22Rv1 (cell line): ENCODE measurements around the gene DNAJC5.

Source experiments
- H3K27ac ChIP-seq: fragments of 450-650 bp; 2 replicates; pipeline ENCODE4 v1.5.1; 2017
- ZFX ChIP-seq: fragments of 450-650 bp; IDR thresholded peaks from 2 replicates; pipeline ENCODE4 v1.6.1; 2017; ENCODE audit warnings: antibody characterized with exemption, borderline replicate concordance
- TF ChIP-seq, protein P1 (sequence below): fragments of 450-650 bp; IDR thresholded peaks from 2 replicates; pipeline ENCODE4 v1.5.1; 2017; ENCODE audit warnings: mild to moderate bottlenecking

DNAJC5 gene

DNA sequence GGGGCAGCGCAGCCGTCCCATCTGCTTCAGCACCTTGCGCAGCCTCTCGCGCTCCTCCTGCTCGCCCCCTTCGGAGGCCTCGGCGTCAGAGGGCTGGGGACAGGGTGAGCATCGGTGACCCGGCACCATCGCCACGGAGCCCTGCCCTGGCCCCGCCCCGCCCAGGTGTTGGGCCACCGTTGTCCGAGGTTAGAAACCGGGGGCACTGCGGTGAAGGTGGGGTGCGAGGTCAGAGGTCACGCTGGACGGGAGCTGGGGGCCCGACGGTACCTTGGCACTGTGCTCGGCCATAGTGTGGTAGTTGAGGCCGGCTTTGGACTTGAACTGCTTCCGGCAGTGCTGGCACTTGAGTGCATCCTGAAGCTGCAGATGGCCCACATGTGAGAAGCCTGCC is 68.4 kb downstream of the DNAJC5 start:
- no peak overlapping the region for H3K27ac ChIP-seq

DNA sequence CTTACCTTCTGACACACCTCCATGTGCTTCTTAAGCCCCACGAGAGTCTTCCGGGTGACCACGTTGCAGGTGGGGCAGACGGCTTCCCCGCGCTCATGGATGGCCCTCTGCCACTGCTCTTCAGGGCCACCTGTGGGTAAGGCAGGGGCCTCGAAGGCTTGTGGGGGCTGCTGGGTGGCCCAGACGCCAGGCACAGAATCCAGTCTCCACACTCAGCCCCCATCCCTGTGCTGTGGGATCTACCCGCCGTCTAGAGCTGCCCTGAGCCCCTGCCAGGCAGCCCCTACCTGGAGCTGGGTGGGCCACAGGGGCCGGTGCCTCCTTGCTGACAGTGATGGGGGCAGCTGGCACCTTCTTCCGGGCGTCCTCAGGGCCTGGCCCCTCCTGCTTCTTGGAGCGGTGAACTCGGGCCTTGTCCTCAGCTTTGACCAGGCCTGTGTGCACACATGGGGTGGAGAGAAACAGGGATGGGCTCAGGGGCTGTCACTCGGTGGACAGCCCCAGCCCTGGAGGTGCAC is 68.9 kb downstream of the DNAJC5 start:
- TF ChIP-seq, protein P1, sequence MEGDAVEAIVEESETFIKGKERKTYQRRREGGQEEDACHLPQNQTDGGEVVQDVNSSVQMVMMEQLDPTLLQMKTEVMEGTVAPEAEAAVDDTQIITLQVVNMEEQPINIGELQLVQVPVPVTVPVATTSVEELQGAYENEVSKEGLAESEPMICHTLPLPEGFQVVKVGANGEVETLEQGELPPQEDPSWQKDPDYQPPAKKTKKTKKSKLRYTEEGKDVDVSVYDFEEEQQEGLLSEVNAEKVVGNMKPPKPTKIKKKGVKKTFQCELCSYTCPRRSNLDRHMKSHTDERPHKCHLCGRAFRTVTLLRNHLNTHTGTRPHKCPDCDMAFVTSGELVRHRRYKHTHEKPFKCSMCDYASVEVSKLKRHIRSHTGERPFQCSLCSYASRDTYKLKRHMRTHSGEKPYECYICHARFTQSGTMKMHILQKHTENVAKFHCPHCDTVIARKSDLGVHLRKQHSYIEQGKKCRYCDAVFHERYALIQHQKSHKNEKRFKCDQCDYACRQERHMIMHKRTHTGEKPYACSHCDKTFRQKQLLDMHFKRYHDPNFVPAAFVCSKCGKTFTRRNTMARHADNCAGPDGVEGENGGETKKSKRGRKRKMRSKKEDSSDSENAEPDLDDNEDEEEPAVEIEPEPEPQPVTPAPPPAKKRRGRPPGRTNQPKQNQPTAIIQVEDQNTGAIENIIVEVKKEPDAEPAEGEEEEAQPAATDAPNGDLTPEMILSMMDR = no peak
- TF ChIP-seq ZFX = no peak
- H3K27ac ChIP-seq = no peak overlapping the region

More for the DNA sequence above, 68.4 kb downstream of the DNAJC5 start:
- TF ChIP-seq ZFX = no peak
- TF ChIP-seq, protein P1 = no peak

DNA sequence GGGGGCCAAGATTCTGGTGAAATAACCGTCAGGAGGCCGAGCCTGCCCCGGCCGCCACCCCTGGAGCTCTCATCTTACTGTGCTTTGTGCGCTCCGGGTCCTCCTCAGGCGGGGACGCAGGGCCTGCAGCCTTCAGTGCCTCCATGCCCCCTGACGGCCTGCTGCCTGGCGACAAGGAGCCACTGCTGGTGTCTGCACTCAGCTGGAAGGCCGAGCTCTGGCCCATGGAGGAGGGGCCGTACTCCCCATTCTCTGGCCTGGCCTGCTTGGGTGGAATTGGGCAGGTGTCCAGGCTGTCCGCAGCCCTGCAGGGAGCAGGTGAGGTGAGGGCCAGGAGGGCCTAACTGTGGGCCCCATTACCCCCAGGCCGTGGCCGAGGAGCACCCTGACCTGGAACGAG is 69.5 kb downstream of the DNAJC5 start:
- no peak overlapping the region for H3K27ac ChIP-seq
- no peak for TF ChIP-seq ZFX
- TF ChIP-seq, protein P1 = no peak

DNA sequence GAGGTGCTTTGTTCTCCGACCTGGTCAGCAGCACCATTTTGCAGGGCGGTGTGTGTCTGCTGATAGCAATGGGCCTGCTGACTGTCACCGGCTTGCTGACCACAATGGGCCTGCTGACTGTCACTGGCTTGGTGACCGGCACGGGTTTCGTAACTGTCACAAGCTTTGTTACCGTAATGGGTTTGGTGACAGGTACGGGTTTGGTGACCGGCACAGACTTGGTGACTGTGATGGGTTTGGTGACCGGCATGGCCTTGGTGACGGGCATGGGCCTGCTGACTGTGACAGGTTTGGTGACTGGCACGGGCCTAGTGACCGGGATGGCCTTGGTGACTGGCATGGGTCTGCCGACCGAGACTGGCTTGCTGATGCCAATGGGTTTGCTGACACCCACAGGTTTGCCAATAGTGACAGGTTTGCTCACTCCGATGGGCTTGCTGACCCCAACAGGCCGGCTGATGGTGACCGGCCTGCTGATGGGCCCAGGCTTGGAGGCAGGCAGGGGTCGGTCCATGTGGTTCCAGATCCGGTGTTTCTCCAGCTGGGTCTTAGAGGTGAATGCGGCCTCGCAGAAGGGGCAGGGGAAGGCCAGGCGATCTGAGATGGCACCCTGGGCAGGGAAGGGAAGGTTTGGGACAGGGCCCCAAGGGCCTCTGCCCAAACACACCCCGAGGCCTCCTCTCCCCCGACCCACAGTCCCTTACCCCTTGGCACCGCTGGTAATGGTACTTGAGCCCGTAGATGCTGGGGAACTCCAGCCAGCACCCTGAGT is 71.4 kb downstream of the DNAJC5 start:
- no peak overlapping the region for H3K27ac ChIP-seq
- no peak for TF ChIP-seq ZFX
- TF ChIP-seq, protein P1 = no peak

DNA sequence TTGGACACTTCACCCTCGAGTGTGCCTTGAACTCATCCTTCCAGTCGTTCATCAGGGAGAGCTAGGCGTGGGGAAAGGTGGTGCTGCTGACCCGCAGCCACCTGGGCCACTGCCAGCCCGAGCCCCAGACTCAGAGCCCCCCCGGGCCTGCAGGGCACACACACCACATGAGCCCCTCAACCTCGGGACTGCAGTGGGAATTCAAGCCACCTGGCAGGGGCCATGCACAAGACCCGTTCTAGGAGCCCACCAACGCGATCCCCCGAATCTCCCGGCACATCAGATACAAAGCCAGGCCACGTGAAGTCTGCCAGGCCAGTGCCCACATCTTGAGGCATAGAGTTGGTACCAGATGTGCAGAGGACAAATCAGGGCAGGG is 72.0 kb downstream of the DNAJC5 start:
- TF ChIP-seq ZFX = no peak
- TF ChIP-seq, protein P1 = no peak
- H3K27ac ChIP-seq = no peak overlapping the region

DNA sequence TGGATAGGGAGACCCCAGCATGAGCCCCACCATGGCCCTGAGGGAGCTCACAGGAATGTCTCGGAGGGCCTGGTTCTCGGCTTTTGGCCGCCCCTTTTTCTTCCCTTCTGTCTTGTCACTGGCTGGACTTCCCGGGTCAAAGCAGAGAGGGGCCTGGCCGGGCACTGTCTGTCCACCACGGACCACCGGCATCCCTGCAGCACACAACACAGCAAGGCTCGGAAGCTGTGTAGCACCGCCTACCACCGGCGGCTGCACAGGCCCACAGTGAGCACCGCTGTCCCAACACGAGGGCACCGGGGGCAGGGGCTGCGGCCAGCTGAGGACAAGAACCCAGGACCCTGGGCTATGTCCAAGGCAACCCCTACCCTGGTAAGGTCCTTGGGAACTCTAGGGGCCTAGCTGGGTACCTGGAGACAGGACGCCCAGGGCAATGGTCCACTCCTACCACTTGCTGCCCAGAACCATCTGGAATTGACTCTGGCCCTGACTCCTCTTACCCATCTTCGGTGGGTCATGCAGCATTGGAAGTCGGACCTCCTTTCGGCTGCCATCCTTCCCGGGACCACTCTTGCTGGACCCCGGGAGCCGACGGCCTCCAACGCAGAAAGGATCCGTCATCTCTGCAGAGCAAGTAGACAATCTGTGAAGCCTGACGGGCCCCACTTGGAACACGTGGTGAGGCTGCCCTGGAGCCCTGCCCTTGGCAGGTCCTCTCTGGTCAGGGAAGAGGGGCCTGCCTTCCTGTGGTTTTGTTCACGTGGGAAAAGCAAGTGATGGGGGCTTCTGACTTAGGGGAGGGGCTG is 72.6 kb downstream of the DNAJC5 start:
- TF ChIP-seq, protein P1 = no peak
- no peak for TF ChIP-seq ZFX
- H3K27ac ChIP-seq = no peak overlapping the region
